ENCODE data around the gene MTUS2. TPM values are rescaled to one million over a fixed set of nuclear protein-coding genes. Genes with fewer than 3 reads are reported as not detected.

The MTUS2 gene
- total and polyA plus RNA-seq, 2 of the 8 experiments (the other 6 are each of a cell fraction or from before 2014, with no cell fraction given), result 0.18 to 0.80 TPM

GRCh38 chr13:29483211-29483610 lies 663.1 kb downstream of the MTUS2 start (continued):
- no peak for TF ChIP-seq CHD2 (IDR thresholded peaks at IDR 0.05; ENCODE audit: low read length)
